Ramos (cell line): ENCODE results near the gene PRM1.
"Not testable (repeated sequence)": the region's sequence is repeated elsewhere in the genome, so short reads cannot be mapped to it uniquely, and the experiment has no call there.

ENCODE experiments used
- in situ Hi-C: fragments of 300-500 bp; cut with MboI; formaldehyde crosslinking; loops from one replicate; pipeline ENCODE4 v1.14.3; 2022; ENCODE audit warnings: low sequenced_read_pairs; ENCODE audit not compliant: unreplicated experiment

The PRM1 gene

DNA sequence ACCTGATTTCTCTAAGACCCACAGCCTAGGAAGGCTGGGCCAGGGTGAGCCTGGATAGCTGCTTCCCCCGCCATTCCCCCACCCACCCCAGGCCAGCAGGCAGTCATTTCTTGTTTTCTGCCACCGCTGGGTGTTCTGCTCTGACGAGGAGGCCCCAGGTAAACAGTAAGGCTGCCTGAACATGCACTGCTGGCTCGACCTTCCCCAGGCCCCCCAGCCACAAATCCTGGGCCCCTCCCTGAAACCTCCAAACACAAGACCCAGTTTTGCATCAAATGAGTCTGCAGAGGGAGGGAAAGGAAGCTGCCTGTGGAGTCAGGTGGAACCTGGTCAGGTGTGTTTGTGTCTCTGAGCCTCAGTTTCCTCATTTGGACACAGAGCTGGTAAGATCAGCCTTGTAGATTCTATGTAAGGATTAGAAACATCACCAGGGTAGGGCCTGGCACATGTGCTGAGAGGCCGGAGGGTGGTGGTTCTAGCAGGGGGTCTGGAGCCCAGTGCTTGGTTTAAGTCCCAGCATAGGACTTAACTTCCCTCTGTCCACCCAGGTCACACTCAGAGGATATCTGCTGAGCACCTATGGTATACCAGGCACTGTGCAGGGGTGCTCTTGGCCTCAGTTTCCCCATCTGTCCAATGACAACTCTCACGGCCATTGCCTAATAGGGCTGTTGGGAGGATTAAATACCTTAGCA lies 18.9 kb upstream of the PRM1 start:
- in situ Hi-C loops = loop anchor here (10.0 to 25.0 kb wide), 3 partner anchors 325 to 1012 kb away; partner anchors contain the start of gene TNFRSF17

DNA sequence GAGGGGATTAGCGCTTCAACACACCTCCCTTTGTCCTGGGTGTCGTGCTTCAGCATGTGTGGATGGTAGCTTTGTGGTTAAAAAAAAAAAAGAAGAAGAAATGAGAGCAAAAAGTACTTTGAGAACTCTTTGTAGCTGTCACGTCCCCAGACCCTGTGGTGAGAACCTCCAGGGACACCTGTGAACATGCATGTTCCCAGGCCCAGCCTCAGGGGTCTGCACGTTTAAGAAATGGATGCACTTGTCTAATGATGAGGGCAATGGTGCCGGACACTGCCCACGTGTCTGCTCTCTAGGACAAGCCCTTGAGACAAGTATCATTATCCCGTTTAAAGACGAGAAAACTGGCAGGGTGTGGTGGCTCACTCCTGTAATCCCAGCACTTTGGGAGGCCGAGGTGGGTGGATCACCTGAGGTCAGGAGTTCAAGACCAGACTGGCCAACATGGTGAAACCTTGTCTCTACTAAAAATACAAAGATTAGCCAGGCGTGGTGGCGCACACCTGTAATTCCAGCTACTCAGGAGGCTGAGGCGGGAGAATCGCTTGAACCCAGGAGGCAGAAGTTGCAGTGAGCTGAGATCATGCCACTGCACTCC lies 17.9 kb upstream of the PRM1 start:
- in situ Hi-C loops = not testable (repeated sequence)

DNA sequence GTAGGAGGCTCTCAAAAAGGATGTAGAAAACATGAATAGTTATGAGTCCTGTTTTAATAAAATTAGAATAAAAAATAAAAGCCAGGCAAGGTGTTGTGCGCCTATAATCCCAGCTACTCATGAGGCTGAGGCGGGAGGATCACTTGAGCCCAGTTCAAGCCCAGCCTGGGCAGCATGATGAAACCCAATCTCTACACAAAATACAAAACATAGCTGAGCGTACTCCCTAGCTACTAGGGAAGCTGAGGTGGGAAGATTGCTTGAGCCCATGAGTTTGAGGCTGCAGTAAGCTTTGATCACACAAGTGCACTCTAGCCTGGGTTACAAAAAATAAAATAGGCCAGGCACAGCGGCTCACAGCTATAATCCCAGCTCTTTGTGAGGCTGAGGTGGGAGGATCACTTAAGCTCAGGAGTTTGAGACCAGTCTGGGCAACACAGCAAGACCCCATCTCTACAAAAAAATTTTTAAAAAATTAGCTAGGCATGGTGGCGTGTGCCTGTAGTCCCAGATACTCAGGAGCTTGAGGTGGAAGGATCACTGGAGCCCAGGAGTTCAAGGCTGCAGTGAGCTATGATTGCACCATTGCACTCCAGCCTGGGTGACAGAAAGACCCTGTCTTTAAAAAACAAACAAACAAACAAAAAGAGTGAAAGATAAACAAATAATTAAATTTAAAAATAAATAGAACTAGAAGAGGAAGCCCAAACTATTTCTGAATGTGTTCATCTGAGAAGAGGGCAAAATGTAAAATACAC lies 17.2 kb upstream of the PRM1 start:
- in situ Hi-C loops = no loop called here

DNA sequence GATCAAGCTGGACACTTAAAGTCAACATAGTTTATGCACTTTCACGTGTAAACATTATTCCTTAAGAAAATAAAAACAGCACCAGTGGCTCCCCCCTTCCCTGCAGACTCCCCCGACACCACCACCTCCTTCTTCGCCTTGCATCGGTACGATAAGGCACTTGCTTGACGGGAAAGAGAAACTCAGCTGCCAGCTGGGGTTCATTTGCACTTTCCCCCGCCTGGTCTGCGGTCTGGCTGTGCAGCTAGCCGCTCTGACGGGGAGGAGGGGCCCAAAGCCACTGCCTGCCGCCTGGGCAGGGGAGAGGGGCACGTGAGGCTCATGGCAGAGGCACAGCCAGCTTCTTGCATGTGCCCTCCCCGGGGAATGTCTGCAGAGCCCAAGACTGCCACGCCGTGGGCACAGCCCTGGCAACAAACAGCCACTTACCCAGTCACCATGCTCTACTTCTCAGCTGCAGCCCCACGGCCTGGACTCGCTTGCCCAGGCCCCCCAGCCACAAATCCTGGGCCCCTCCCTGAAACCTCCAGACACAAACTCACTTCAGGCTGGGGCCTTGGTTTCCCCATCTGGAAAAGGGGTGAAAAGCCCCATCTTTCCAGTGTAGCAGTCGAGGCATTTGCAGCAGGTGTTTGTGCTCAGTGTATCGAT lies 16.5 kb upstream of the PRM1 start:
- in situ Hi-C loops = no loop called here

DNA sequence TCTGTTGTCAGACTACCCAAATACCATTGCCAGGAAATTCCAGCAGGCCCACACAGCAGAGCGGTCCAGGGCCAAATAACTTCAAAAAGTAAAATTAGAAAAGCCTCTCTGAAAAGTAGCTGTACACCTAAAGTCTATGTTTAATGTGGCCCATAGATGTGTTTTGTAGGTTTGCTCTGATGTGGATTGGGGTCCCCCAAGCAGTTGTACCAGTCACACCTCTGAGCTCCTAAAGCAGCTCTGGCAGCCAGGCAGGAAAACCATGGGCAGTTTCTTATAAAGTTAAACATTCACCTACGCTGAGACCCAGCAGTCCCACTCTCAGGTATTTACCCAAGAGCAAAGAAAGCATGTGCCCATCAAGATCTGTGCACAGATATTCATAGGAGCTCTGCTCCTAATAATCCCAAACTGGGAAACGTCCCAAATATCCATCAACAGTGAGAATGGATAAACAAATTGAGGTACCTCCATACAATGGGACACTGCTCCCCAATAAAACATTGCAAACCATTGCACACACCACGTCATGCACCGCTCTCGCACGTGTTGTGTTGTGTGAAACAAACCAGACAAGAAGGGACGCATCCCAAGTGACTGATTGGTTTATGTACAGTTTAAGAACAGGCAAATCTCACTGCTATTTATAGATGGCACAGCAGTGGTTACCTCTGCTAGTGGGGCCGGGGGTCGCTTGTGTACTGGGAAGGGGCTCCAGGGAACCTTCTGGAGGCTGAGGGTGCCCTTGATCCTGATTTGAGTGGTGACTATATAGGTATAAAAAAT lies 15.8 kb upstream of the PRM1 start:
- in situ Hi-C loops = no loop called here

DNA sequence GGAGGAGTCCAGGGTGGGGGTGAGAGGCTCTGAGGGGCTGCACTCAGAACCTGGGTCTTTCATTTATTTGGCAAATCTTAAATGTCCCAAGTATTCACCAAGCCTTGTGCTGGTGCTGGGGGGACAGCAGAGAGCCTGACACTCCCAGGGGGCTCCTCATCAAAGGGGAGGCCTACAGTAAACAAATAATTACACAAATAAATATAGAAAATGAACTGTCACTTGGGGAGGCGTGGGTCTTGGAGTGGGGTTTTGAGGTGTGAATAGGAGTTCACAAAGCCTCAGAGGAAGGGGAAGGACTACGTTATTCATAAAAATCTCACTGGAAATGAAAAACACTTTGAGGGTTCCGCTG lies 15.2 kb upstream of the PRM1 start:
- in situ Hi-C loops = no loop called here

DNA sequence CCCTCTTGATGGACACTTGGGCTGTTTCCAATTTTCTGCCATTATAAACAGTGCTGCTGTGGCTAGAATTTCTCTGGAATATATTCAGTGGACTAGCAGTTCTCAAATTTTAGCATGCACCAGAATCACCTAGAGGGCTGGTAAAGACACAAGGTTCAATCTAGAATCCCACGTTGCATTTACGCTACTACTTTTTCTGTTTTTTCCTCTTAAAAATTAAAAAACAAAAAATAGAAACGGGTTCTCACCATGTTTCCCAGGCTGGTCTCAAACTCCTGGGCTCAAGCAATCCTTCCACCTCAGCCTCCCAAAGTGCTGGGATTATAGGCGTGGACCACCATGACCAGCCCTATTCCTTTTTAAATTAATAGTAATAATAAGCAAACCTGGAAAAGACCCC lies 14.5 kb upstream of the PRM1 start:
- in situ Hi-C loops = no loop called here

DNA sequence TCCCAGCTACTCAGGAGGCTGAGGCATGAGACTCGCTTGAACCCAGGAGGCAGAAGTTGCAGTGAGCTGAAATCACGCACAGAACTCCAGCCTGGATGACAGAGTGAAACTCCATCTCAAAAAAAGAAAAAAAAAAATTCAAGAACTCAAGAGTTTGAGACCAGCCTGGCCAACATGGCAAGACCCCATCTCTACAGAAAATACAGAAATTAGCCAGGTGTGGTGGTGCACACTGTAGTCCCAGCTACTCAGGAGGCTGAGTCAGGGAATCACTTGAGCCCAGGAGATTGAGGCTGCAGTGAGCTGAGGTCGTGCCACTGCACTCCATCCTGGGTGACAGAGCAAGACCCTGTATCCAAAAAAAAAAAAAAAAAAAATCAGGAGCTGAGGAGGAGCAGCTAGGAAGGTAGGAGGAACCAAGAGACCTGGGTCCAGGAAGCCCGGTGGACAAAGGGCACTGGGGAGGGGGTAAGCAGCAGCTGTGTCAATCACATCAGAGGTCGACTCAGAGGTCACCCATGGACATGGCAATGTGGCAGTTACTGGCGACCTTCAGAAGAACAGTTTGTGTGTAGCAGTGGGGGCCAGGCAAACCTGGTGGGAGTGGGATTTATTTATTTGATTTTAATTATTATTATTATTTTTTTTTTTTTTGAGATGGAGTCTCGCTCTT lies 11.1 kb upstream of the PRM1 start:
- in situ Hi-C loops = loop anchor here (5.0 kb wide), 1 partner anchor 35 kb away; the partner anchor contains the start of gene SOCS1

DNA sequence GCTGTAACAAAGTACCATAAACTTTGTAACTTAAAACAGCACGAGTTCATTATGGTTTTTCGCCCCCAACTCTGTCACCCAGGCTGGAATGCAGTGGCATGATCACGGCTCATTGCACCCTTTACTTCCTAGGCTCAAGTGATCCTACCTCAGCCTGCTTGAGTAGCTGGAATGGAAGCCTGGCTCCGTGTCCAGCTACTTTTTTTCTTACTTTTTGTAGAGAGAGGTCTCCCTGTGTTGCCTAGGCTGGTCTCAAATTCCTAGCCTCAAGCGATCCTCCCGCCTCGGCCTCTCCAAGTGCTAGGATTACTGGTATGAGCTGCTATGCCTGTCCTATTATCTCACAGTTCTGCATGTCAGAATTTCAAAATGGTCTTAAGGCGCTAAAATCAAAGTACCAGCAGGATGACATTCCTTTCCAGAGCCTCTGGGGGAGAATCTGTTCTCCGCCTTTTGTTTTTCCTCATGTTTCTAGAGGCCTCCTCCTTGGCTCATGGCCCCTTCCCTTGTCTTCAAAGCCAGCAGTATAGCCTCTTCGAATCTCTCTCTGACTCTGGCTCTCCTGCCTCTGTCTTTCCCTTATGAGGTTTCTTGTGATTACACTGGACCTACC lies 10.1 kb upstream of the PRM1 start:
- in situ Hi-C loops = loop anchor here (5.0 kb wide), 1 partner anchor 34 kb away; the partner anchor contains the start of gene SOCS1

DNA sequence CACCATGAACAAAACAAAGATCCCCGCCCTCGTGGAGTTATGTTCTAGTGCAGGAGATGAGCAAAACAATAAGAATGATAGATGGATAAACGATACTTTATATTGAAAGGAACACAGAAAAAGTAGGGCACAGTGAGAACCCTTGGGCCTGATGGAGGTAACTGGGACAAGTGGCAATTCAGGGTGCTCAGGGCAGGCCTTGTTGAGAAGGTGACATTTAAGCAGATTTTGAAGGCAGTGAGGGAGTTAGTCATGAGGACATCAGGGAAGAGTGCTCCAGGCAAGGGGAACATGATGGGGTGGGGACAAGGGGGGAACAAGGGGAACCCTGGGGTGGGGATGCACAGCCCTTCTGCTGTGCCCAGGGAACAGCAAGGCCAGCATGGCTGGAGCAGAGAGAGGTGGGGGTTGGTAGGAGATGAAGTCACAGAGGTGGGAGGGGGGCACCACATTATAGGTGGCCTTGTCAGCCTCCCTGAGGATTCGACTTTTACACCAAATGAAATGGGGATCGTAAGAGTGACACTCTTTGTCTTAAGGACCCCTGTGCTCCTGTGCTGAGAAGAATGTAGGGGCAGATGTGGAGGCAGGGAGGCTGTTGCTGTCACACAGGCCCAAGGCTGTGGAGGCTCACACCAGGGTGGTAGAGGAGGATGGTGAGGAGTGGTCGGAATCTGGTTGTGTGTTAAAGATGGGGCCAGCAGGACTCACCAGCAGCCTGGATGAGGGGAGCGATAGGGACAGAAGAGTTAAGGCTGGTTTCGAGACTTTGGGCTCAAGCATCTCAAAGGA lies 9.2 kb upstream of the PRM1 start:
- in situ Hi-C loops = loop anchor here (5.0 kb wide), 1 partner anchor 33 kb away; the partner anchor contains the start of gene SOCS1

DNA sequence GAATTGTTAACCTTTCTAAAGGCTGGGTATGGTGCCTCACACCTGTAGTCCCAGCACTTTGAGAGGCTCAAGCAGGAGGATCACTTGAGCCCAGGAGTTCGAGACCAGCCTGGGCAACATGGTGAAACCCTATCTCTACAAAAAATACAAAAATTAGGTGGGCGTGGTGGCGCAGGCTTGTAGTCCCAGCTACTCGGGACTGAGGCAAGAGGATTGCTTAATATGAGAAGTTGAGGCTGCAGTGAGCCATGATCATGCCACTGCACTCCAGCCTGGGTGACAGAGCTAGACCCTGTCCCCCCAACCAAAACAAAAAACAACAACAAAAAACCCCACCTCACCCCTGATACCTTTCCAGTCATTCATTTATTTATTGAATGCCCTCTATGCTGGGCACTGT lies 8.6 kb upstream of the PRM1 start:
- in situ Hi-C loops = loop anchor here (5.0 kb wide), 1 partner anchor 32 kb away; the partner anchor contains the start of gene SOCS1

DNA sequence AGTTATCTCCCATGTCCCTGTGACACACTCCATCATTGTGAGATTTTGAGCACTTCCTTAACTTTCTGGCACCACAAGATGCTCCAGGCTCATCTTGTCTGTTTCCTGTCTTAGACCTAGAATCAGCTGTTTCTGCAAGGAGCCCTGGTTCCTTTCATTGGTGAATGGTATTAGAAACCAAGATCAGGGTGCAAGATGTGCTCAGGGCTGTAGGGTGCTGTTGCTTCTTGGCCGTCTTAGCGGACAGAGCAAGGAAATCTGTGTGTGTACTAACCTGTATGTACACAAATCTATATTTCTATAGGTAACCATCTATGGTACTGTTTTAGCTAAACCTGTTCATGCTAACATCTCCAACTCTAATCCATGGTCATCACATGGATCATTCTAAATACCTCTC lies 8.1 kb upstream of the PRM1 start:
- in situ Hi-C loops = no loop called here

DNA sequence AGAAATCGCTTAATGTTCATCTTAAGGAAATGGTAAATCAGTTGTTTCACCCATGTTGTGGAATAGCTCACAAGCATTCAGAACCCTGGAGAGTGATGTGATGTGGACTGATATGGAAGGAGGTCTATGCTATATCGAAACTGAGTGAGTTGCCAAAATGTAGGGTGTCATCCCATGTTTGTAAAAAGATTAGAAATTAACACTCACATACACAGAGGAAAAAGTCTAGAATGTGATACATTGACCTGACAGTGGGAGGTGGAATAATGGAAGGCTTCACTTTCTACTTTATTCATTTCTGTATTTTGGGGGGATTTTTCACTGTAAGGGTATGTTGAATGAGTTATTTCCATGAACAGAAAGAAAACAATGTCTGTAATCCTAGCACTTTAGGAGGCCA lies 4.7 kb upstream of the PRM1 start:
- in situ Hi-C loops = no loop called here

DNA sequence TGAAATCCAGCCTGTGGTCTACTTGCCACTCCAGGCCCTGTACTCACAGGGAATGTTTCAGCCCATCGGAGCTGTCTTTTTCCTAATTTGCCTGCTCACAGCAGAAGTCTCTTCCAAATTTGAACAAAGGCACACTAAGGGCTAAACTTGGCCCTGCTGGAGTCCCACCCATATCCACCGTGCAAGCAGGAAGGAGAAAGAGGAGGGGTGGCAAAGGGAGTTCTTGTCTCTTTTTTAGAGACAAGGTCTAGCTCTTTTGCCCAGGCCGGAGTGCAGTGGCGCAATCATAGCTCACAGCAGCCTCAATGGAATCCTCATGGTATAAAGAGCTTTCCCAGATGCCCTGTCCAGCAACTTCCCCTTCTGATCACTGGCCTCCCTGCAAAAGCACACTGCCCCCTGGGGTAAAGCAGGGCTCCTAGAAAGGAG lies 2.7 kb upstream of the PRM1 start:
- in situ Hi-C loops = no loop called here

DNA sequence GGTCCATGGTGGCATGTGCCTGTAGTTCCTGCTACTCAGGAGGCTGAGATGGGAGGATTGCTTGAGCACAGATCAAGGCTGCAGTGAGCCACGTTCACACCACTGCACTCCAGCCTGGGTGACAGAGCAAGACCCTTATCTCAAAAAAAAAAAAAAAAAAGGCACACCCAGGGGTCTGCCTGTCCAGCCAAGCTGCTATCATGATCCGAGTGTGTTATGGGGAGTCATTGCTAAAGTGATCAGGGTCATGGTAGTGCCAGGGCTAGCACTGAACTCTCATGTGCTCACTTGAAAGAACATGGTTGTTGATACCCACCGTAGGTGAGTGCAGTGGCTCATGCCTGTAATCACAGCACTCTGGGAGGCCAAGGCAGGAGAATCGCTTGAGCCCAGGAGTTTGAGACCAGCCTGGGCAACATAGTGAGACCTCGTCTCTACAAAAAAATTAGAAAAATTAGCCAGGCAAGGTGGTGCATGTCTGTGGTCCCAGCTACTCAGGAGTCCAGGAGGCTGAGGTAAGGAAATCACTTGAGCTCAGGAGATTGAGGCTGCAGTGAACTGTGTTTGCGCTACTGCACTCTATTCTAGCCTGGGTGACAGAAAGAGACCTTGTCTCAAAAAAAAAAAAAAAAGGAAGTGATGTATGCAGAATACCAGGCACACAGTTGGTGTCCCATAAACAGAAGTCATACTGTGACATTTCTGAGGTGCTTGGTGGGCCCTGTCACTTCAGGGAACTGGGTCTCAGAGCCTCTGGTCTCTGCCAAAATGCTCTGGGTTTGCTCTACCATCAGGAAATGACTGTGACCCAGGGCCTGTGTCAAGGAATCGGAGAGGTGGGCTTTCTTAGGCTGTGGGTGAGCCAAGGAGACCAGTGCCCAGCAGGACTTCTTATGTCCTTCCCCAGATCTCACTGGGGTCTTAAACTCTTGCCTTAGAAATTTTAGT lies 2.2 kb downstream of the PRM1 start:
- in situ Hi-C loops = no loop called here

DNA sequence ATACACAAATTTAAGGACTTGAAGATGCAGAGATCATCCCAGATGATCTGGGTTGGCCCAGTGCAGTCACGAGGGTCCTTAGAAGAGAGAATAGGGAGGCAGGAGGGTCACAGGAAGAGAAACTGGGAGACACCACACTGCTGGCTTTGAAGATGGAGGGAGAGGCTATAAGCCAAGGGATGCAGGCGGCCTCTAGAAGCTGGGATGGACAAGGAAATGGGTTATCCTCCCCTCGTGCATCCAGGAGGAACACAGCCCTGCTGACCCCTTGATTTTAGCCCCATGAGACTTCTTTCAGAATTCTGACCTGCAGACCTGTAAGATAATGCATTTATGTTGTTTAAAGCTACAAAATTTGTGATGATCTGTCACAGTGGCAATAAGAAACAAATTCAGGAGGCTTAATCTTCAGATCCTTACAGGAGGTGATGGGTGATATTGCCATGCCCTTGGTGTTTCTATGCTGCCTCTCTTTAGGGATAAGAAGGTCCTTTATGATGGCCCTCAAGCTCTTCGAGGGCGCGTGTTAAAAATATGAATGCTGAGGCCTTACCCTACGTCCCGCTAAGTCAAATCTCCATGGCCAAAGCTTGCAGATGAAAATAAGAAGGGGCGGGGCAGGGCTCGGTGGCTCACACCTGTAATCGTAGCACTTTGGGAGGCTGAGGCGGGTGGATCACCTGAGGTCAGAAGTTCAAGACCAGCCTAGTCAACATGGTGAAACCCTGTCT lies 3.4 kb downstream of the PRM1 start:
- in situ Hi-C loops = no loop called here
